HEK293 (cell line): ENCODE data around the gene CD300LB.
A peak's percentile ranks its signal among the peaks of the same experiment; 100 is the strongest.

Experiments used
- CTCF ChIA-PET: fragments of 350-600 bp; formaldehyde crosslinking; extraction: SDS; loops from one replicate; lab custom pipeline; 2021; ENCODE audit warnings: antibody characterized with exemption; lab: Yijun Ruan, JAX
- POLR2A ChIA-PET: fragments of 300-600 bp; formaldehyde crosslinking; extraction: SDS; loops from one replicate; lab custom pipeline; 2020; ENCODE audit warnings: antibody characterized with exemption, inconsistent platforms; lab: Yijun Ruan, JAX
- H3K27ac ChIP-seq: fragments of 200-500 bp; sonication (Bioruptor generic); 2 replicates; pipeline ENCODE4 v1.5.1; 2014; ENCODE audit warnings: low read depth, low read length, control low read depth, inconsistent platforms; ENCODE audit errors: extremely low read depth
- H3K36me3 ChIP-seq, 2 experiments: fragments of 200-500 bp in 1 of 2; sonication (Bioruptor generic) in 1 of 2; 1 replicate in 1 of 2; 2 replicates in 1 of 2; pipeline ENCODE4 v1.5.1; 2014 to 2017; ENCODE audit warnings: inconsistent platforms in 2 of 2, low read length in 2 of 2; ENCODE audit not compliant: control insufficient read depth in 2 of 2, insufficient read depth in 1 of 2
- H3K4me1 ChIP-seq: fragments of 200-500 bp; sonication (Bioruptor generic); 2 replicates; pipeline ENCODE4 v1.5.1; 2014; ENCODE audit warnings: mild to moderate bottlenecking, low read length, inconsistent platforms; ENCODE audit not compliant: control insufficient read depth, insufficient read depth
- H3K4me3 ChIP-seq: 2 replicates; pipeline ENCODE4 v1.5.1; 2011; ENCODE audit warnings: low read depth, mild to moderate bottlenecking, control low read depth, low read length, moderate library complexity
- H3K9me3 ChIP-seq: fragments of 200-500 bp; sonication (Bioruptor generic); 2 replicates; pipeline ENCODE4 v1.5.1; 2014; ENCODE audit warnings: low read depth, low read length, inconsistent platforms; ENCODE audit not compliant: control insufficient read depth, insufficient read depth
- GLIS1 ChIP-seq: fragments of 450-650 bp; formaldehyde crosslinking; IDR thresholded peaks from 2 replicates; pipeline ENCODE4 v1.5.1; 2016; ENCODE audit warnings: missing biosample characterization, missing genetic modification characterization
- KLF7 ChIP-seq: fragments of 450-650 bp; formaldehyde crosslinking; IDR thresholded peaks from 2 replicates; pipeline ENCODE4 v1.5.1; 2016; ENCODE audit warnings: missing biosample characterization, missing genetic modification characterization, borderline replicate concordance
- OVOL3 ChIP-seq: fragments of 450-650 bp; formaldehyde crosslinking; IDR thresholded peaks from 2 replicates; pipeline ENCODE4 v1.5.1; 2016; ENCODE audit warnings: missing biosample characterization, missing genetic modification characterization
- SP2 ChIP-seq: fragments of 450-650 bp; formaldehyde crosslinking; IDR thresholded peaks from 2 replicates; pipeline ENCODE4 v1.5.1; 2016; ENCODE audit warnings: missing biosample characterization, missing genetic modification characterization
- ZBTB20 ChIP-seq: fragments of 450-650 bp; formaldehyde crosslinking; IDR thresholded peaks from 2 replicates; pipeline ENCODE4 v1.5.1; 2016; ENCODE audit warnings: missing biosample characterization, missing genetic modification characterization
- ZBTB48 ChIP-seq: fragments of 450-650 bp; formaldehyde crosslinking; IDR thresholded peaks from 2 replicates; pipeline ENCODE4 v1.5.1; 2016; ENCODE audit warnings: missing biosample characterization, missing genetic modification characterization
- ZIC2 ChIP-seq: fragments of 450-650 bp; formaldehyde crosslinking; IDR thresholded peaks from 2 replicates; pipeline ENCODE4 v1.5.1; 2016; ENCODE audit warnings: missing biosample characterization, missing genetic modification characterization
- ZNF121 ChIP-seq: fragments of 450-650 bp; formaldehyde crosslinking; IDR thresholded peaks from 2 replicates; pipeline ENCODE4 v1.5.1; 2016; ENCODE audit warnings: missing biosample characterization, missing genetic modification characterization
- ZNF324 ChIP-seq: fragments of 450-650 bp; formaldehyde crosslinking; IDR thresholded peaks from 2 replicates; pipeline ENCODE4 v1.5.1; 2016; ENCODE audit warnings: missing biosample characterization, missing genetic modification characterization
- ZNF335 ChIP-seq: fragments of 450-650 bp; formaldehyde crosslinking; conservative IDR thresholded peaks from 2 replicates; pipeline ENCODE4 v1.5.1; 2016; ENCODE audit warnings: missing biosample characterization, missing genetic modification characterization
- ZNF366 ChIP-seq: fragments of 450-650 bp; formaldehyde crosslinking; conservative IDR thresholded peaks from 2 replicates; pipeline ENCODE4 v1.5.1; 2016; ENCODE audit warnings: missing biosample characterization, missing genetic modification characterization
- ZNF501 ChIP-seq: fragments of 450-650 bp; formaldehyde crosslinking; IDR thresholded peaks from 2 replicates; pipeline ENCODE4 v1.5.1; 2016; ENCODE audit warnings: missing biosample characterization, missing genetic modification characterization
- ZNF792 ChIP-seq: fragments of 450-650 bp; formaldehyde crosslinking; IDR thresholded peaks from 2 replicates; pipeline ENCODE4 v1.5.1; 2016; ENCODE audit warnings: missing biosample characterization, missing genetic modification characterization
- TF ChIP-seq, protein P1 (sequence below): fragments of 450-650 bp; formaldehyde crosslinking; IDR thresholded peaks from 2 replicates; pipeline ENCODE4 v1.5.1; 2017; ENCODE audit warnings: missing biosample characterization, missing genetic modification characterization
- TF ChIP-seq, protein P2 (sequence below): fragments of 450-650 bp; formaldehyde crosslinking; optimal IDR thresholded peaks from 2 replicates; pipeline ENCODE3; 2016; ENCODE audit warnings: missing biosample characterization, mild to moderate bottlenecking, missing genetic modification characterization
- TF ChIP-seq, protein P3 (sequence below): fragments of 450-650 bp; formaldehyde crosslinking; IDR thresholded peaks from 2 replicates; pipeline ENCODE4 v1.5.1; 2016; ENCODE audit warnings: missing biosample characterization, missing genetic modification characterization, borderline replicate concordance

CD300LB gene

DNA sequence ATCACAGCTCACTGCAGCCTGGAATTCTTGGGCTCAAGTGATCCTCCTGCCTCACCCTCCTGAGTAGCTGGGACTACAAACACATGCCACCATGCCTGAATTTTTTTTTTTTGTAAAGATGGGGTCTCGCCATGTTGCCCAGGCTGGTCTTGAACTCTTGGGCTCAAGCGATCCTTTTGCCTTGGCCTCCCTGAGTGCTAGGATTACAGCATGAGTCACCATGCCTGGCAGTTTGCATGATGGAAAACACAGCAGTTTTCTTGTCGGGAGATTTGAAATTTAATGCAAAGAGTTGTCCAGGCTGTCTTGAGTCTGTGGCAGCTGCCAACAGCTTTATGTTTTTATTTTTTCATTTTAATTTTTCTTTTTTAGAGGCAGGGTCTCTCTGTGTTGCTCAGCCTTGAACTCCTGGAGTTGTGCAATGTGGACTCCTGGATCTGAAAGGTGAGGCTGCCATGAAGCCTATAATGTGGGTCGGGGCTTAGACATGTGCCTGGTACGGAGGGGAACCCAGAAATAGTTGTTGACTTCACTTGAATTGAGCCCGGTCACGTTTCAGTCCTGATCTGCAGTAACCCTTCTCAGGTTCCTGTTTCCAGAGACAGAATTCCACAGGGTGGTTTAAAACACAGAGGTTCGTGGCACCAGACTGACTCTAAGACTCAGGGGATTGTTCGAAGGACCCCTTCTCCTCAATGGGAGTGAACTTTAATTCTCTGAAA, 46.1 kb downstream of the CD300LB start:
- H3K9me3 ChIP-seq, result no peaks in the 10 kb centered on the region

DNA sequence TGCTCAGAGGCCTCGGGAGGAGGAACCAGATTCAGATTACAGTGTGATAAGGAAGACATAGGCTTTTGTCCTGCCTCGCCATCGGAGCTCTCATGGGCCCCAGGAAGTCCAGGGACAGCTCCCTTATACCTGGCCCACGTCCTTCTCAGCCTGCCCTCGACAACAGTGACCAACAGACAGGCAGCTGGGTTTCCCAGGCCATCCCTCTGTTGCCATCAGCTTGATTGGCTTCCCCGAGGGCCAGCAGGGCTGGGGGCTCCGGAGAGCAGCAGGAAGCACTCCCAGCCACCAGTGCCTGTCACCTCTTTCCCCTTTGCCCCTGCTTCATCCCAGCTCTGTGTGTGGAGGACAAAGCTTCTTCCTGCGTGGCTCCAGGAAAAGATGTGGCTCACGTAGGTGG, 47.2 kb downstream of the CD300LB start:
- Histone ChIP-seq H3K9me3 (no peaks in the 10 kb centered on the region), H3K36me3 (no peaks in the 10 kb centered on the region)
- POLR2A ChIA-PET, result no interaction called here
- TF ChIP-seq ZNF121 (no peak), SP2 (no peak), ZNF324 (tag by site-specific recombination) (no peak), ZNF792 (tag by site-specific recombination) (no peak), OVOL3 (tag by site-specific recombination) (no peak), ZNF366 (no peak), ZIC2 (tag by site-specific recombination) (no peak), ZNF501 (no peak), ZBTB48 (tag by site-specific recombination) (no peak), KLF7 (tag by site-specific recombination) (no peak)
- TF ChIP-seq, protein P1, sequence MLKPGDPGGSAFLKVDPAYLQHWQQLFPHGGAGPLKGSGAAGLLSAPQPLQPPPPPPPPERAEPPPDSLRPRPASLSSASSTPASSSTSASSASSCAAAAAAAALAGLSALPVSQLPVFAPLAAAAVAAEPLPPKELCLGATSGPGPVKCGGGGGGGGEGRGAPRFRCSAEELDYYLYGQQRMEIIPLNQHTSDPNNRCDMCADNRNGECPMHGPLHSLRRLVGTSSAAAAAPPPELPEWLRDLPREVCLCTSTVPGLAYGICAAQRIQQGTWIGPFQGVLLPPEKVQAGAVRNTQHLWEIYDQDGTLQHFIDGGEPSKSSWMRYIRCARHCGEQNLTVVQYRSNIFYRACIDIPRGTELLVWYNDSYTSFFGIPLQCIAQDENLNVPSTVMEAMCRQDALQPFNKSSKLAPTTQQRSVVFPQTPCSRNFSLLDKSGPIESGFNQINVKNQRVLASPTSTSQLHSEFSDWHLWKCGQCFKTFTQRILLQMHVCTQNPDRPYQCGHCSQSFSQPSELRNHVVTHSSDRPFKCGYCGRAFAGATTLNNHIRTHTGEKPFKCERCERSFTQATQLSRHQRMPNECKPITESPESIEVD, result no peak
- TF ChIP-seq, protein P2, sequence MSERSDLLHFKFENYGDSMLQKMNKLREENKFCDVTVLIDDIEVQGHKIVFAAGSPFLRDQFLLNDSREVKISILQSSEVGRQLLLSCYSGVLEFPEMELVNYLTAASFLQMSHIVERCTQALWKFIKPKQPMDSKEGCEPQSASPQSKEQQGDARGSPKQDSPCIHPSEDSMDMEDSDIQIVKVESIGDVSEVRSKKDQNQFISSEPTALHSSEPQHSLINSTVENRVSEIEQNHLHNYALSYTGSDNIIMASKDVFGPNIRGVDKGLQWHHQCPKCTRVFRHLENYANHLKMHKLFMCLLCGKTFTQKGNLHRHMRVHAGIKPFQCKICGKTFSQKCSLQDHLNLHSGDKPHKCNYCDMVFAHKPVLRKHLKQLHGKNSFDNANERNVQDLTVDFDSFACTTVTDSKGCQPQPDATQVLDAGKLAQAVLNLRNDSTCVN (tag by site-specific recombination), result no peak
- TF ChIP-seq, all 188 proteins: peak for 0
- Histone ChIP-seq H3K27ac (no peak overlapping the region), H3K4me3 (no peak overlapping the region), H3K4me1 (no peaks in the 10 kb centered on the region)
- CTCF ChIA-PET, result interaction anchor here (0.6 to 2.3 kb wide), 5 partner anchors 10 to 105 kb away, joined by 3 to 9 read pairs (median 4); no protein-coding TSS in a partner anchor

More for the DNA sequence above, 46.1 kb downstream of the CD300LB start:
- peak; percentile 13; the same call in 1 of the 2 replicates for TF ChIP-seq GLIS1 (tag by site-specific recombination)
- TF ChIP-seq, protein P3, sequence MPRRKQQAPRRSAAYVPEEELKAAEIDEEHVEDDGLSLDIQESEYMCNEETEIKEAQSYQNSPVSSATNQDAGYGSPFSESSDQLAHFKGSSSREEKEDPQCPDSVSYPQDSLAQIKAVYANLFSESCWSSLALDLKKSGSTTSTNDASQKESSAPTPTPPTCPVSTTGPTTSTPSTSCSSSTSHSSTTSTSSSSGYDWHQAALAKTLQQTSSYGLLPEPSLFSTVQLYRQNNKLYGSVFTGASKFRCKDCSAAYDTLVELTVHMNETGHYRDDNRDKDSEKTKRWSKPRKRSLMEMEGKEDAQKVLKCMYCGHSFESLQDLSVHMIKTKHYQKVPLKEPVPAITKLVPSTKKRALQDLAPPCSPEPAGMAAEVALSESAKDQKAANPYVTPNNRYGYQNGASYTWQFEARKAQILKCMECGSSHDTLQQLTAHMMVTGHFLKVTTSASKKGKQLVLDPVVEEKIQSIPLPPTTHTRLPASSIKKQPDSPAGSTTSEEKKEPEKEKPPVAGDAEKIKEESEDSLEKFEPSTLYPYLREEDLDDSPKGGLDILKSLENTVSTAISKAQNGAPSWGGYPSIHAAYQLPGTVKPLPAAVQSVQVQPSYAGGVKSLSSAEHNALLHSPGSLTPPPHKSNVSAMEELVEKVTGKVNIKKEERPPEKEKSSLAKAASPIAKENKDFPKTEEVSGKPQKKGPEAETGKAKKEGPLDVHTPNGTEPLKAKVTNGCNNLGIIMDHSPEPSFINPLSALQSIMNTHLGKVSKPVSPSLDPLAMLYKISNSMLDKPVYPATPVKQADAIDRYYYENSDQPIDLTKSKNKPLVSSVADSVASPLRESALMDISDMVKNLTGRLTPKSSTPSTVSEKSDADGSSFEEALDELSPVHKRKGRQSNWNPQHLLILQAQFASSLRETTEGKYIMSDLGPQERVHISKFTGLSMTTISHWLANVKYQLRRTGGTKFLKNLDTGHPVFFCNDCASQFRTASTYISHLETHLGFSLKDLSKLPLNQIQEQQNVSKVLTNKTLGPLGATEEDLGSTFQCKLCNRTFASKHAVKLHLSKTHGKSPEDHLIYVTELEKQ, result no peak
- TF ChIP-seq, all 188 proteins: peak for 1
- H3K27ac ChIP-seq, result no peak overlapping the region
- CTCF ChIA-PET, result interaction anchor here (0.8 to 2.3 kb wide), 3 partner anchors 8 to 106 kb away, joined by 3 to 9 read pairs (median 4); no protein-coding TSS in a partner anchor
- no peak overlapping the region for H3K4me3 ChIP-seq
- no peaks in the 10 kb centered on the region for H3K4me1 ChIP-seq
- H3K36me3 ChIP-seq, result no peaks in the 10 kb centered on the region
- POLR2A ChIA-PET, result no interaction called here

DNA sequence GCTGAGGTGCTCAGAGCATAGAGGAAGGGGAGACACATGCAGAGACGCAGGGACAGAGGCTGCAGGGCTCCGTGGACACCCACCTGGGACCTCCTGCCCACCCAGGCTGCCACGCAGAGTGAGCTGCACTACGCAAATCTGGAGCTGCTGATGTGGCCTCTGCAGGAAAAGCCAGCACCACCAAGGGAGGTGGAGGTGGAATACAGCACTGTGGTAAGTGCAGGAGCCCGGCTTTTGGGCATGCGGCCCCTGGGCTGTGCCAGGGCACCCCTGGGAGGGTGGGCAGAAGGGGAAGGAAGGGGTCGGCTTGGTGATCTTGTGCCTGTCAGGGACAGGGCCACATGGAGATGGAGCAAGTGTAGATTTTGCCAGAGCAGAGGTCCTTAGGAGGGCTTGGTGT, 49.7 kb downstream of the CD300LB start:
- H3K36me3 ChIP-seq, result no peaks in the 10 kb centered on the region
- no peaks in the 10 kb centered on the region for H3K9me3 ChIP-seq
- TF ChIP-seq ZBTB20 (tag by site-specific recombination) (no peak), ZNF335 (tag by site-specific recombination) (no peak)
- ChIA-PET POLR2A (no interaction called here), CTCF (interaction anchor here (1.5 to 1.7 kb wide), 2 partner anchors 24 to 102 kb away, joined by 6 to 8 read pairs; no protein-coding TSS in a partner anchor)
- no peaks in the 10 kb centered on the region for H3K4me1 ChIP-seq
- H3K27ac ChIP-seq, result no peak overlapping the region
- H3K4me3 ChIP-seq, result no peak overlapping the region
